ENCODE results near the gene CADM2. TPM values are rescaled to one million over a fixed set of nuclear protein-coding genes. Genes with fewer than 3 reads are reported as not detected.

Gene CADM2
- total and polyA plus RNA-seq, 2 donors (not counting 3 experiments of a cell fraction or from before 2014, with no cell fraction given), result not detected

DNA sequence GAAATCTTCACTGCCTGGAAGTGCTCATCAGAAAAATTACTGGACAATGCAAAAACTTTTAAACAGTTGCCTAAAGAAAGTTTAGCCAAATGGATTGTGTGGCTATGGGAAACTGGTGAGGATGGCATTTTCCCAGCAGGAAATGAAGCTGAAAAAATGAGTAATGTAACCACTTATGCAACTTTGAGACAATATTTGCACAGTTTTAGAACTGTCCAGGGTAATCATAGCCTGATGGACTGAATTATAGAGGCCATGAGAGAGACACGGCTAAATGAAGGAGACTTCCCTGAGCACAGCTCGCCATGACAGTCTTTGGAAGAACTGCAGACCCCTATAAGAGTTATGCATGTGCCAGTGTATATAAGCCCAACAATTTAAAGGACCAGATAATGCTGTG is 1150.6 kb downstream of the CADM2 start:
- ChIA-PET POLR2A (no interaction called here), CTCF (no interaction called here)
- no peak for FAIRE-seq
- no peak overlapping the region for H3K4me2 ChIP-seq (ENCODE audit: insufficient read depth, low read length)
- no peaks in the 10 kb centered on the region for H3K27me3 ChIP-seq (ENCODE audit: control insufficient read depth in 2 of 2, insufficient read depth in 2 of 2, low read length in 2 of 2)
- TF ChIP-seq GATA2 (IDR thresholded peaks at IDR 0.05; ENCODE audit: insufficient read depth, insufficient read length, low read depth, low read length), result no peak
- TF ChIP-seq, protein P1, sequence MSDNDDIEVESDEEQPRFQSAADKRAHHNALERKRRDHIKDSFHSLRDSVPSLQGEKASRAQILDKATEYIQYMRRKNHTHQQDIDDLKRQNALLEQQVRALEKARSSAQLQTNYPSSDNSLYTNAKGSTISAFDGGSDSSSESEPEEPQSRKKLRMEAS (IDR thresholded peaks at IDR 0.05; ENCODE audit: insufficient read depth, insufficient read length), result no peak
- TF ChIP-seq MYC (IDR thresholded peaks at IDR 0.05; ENCODE audit: low read depth, low read length), result no peak
- TF ChIP-seq, protein P2, sequence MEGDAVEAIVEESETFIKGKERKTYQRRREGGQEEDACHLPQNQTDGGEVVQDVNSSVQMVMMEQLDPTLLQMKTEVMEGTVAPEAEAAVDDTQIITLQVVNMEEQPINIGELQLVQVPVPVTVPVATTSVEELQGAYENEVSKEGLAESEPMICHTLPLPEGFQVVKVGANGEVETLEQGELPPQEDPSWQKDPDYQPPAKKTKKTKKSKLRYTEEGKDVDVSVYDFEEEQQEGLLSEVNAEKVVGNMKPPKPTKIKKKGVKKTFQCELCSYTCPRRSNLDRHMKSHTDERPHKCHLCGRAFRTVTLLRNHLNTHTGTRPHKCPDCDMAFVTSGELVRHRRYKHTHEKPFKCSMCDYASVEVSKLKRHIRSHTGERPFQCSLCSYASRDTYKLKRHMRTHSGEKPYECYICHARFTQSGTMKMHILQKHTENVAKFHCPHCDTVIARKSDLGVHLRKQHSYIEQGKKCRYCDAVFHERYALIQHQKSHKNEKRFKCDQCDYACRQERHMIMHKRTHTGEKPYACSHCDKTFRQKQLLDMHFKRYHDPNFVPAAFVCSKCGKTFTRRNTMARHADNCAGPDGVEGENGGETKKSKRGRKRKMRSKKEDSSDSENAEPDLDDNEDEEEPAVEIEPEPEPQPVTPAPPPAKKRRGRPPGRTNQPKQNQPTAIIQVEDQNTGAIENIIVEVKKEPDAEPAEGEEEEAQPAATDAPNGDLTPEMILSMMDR (IDR thresholded peaks at IDR 0.05; ENCODE audit: extremely low read depth in 1 of 2, insufficient read depth in 1 of 2, low read depth in 1 of 2, low read length in 2 of 2), result no peak
- no peaks in the 10 kb centered on the region for H3K4me1 ChIP-seq (ENCODE audit: control insufficient read depth, extremely low read depth, insufficient read depth, low read length)
- BruUV-seq (replicated peaks), result no TSS peak
- no peak overlapping the region for H3K9ac ChIP-seq (replicated peaks; ENCODE audit: extremely low read depth, insufficient read depth, low read length)
- no peak overlapping the region for H3K27ac ChIP-seq (ENCODE audit: insufficient read depth, low read depth, low read length)
- H4K20me1 ChIP-seq (replicated peaks; ENCODE audit: control insufficient read depth, extremely low read depth, insufficient read depth, low read length), result no peaks in the 10 kb centered on the region
- DNase-seq (ENCODE audit: low read depth, low spot score), result no peak
- H3K79me2 ChIP-seq (ENCODE audit: control insufficient read depth, insufficient read depth, low read length), result no peaks in the 10 kb centered on the region
- H3K9me3 ChIP-seq (replicated peaks; ENCODE audit: control insufficient read depth, insufficient read depth, low read length), result peaks cover 3% of the 10 kb centered on the region
- no peak overlapping the region for H2AFZ ChIP-seq (ENCODE audit: low read depth, low read length)
- H3K36me3 ChIP-seq (ENCODE audit: control insufficient read depth in 2 of 2, extremely low read depth in 1 of 2, insufficient read depth in 2 of 2, low read length in 2 of 2), result no peaks in the 10 kb centered on the region
- no peaks in the 10 kb centered on the region for H3K9me1 ChIP-seq (replicated peaks; ENCODE audit: control insufficient read depth, extremely low read depth, insufficient read depth, low read length)
- no peak overlapping the region for H3K4me3 ChIP-seq (replicated peaks in 1 of 3; ENCODE audit: insufficient read depth in 1 of 3, low read depth in 1 of 3, low read length in 3 of 3)
- intact Hi-C loops (cut with micrococcal nuclease) (no loop called here), dilution Hi-C loops (cut with MboI; ENCODE audit: extremely low pct_ligation_motif_present, low sequenced_read_pairs) (no loop called here)

Small RNA genes lying within 50 kb of the gene (microRNA-seq; reads per million reads assigned to microRNA genes)
- not detected for gene MIR5688 (ENCODE audit: borderline number of aligned reads, borderline replicate concordance)

Small RNA genes lying within 50 kb of the gene (small RNA-seq; reads per million reads assigned to genes)
- gene MIR5688 (ENCODE audit: insufficient read depth, insufficient read length, low read depth, low replicate concordance), result not detected
